ENCODE measurements around the gene TAS2R39.

TAS2R39 gene

GRCh38 chr7:143217806-143218205 lies 34.6 kb downstream of the TAS2R39 start:
- no peak for DNase-seq

- DNase-seq, result no peak
Measured at GRCh38 chr7:143221286-143221685, 38.1 kb downstream of the TAS2R39 start.

GRCh38 chr7:143221737-143222136 lies 38.5 kb downstream of the TAS2R39 start, which contains the start of gene TAS2R40:
TAS2R40 (plus strand) TSS chr7:143222037; CDS start chr7:143222079, 42 bp downstream.
- no peak for DNase-seq

- no peak for DNase-seq
Measured at GRCh38 chr7:143222782-143223181, 39.6 kb downstream of the TAS2R39 start.

GRCh38 chr7:143223784-143224183 lies 40.6 kb downstream of the TAS2R39 start:
- no peak for DNase-seq

- DNase-seq, result no peak
Measured at GRCh38 chr7:143225047-143225446, 41.8 kb downstream of the TAS2R39 start.

- no peak for DNase-seq
Measured at GRCh38 chr7:143227806-143228205, 44.6 kb downstream of the TAS2R39 start.

- no peak for DNase-seq
Measured at GRCh38 chr7:143229054-143229790, 46.0 kb downstream of the TAS2R39 start.

- DNase-seq, result no peak
Measured at GRCh38 chr7:143230602-143231457, 47.6 kb downstream of the TAS2R39 start.

All from NCI-H2227 treated with DMSO at 0.1 percent for 48 hours (cell line).